AG10803 (cell line): Measurements from ENCODE around the gene SOX14.

ENCODE experiments used
- DNase-seq: peaks from one replicate; pipeline ENCODE4 v3.0.0; 2010; ENCODE audit warnings: low read depth
- H3K4me3 ChIP-seq: 2 replicates; pipeline ENCODE4 v1.5.1; 2011; ENCODE audit warnings: mild to moderate bottlenecking, low read length, control low read depth
- TF ChIP-seq, protein P1 (sequence below): conservative IDR thresholded peaks from 2 replicates; pipeline ENCODE4 v1.5.1; 2011; ENCODE audit warnings: mild to moderate bottlenecking, low read length, control low read depth, inconsistent platforms

The SOX14 gene

DNA sequence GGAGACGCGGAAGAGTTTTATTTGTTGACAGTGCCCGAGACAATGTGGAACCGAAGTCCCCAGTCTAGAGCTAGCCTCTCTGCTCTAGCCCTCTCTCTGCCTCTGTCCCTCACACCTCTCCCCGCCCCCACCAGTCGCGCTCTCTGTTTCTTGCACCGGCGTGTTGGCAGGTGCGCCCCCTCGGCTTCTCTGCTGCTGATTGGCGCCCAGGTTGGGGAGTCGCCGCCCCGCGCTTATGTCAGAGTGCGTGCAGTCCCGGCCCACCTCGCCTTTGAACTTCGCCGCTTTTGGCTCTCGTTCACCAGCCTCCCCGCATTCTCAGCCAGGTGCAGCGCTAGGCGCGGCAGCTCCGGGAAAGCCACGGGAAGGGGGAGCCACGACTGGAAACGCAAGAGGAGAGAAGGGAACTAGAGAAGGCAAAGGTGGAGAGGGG, at the start of gene SOX14:
TSS of gene SOX14 (plus strand) at position 315 of the 433 bp plus-strand sequence. CDS start 470 bp downstream, outside the sequence.
- DNase-seq: no peak
- no peak within 1 kb of the TSS for H3K4me3 ChIP-seq
- TF ChIP-seq, protein P1, sequence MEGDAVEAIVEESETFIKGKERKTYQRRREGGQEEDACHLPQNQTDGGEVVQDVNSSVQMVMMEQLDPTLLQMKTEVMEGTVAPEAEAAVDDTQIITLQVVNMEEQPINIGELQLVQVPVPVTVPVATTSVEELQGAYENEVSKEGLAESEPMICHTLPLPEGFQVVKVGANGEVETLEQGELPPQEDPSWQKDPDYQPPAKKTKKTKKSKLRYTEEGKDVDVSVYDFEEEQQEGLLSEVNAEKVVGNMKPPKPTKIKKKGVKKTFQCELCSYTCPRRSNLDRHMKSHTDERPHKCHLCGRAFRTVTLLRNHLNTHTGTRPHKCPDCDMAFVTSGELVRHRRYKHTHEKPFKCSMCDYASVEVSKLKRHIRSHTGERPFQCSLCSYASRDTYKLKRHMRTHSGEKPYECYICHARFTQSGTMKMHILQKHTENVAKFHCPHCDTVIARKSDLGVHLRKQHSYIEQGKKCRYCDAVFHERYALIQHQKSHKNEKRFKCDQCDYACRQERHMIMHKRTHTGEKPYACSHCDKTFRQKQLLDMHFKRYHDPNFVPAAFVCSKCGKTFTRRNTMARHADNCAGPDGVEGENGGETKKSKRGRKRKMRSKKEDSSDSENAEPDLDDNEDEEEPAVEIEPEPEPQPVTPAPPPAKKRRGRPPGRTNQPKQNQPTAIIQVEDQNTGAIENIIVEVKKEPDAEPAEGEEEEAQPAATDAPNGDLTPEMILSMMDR: no peak

DNA sequence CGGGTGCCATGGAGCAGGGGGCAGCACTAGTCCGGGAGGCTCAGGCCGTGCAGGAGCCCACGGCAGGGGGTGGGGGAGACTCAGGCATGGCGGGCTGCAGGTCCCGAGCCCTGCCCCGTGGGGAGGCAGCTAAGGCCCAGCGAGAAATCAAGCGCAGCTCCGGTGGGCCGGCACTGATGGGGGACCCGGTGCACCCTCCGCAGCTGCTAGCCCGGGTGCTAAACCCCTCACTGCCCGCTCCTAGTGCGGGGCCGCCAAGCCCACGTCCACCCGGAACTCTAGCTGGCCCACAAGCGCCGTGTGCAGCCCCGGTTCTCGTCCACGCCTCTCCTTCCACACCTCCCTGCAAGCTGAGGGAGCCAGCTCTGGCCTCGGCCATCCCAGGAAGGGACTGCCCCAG, 49.6 kb upstream of the SOX14 start:
- DNase-seq: no peak
- TF ChIP-seq, protein P1: no peak
- no peak overlapping the region for H3K4me3 ChIP-seq

DNA sequence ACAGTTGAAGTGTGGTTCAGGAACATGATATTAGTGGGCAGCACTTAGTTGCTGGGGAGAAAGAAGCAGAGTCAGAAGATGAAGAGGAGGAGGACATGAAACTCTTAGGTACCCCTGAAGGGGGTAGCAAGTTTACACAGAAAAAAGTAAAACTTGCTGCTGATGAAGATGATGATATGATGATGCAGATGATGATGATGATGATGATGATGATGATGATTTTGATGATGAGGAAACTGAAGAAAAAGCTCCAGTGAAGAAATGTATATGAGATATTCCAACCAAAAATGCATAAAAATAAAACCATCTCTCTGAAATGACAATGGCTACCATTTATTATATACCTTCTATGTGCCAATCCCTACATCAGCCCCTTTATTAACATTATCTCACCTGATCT, 39.9 kb upstream of the SOX14 start:
- DNase-seq: no peak
- TF ChIP-seq, protein P1: no peak

DNA sequence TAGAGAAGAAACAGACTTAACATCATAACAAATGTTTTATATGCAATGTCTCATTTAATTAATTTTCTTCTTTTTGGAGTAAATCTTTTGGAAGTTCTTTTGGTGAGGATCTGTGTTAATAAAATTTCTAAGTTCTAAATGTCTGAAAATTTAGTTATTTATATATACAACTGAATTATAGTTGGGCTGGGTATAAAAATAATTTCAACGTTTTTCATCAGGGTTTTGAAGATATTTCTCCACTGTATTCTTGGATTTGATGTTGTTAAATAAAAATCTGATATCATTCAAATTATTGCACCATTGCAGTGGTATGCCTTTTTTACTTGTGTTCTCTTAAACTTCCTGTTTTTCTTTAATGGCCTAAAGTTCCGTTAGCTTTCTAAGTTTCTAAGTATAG, 26.9 kb upstream of the SOX14 start:
- no peak overlapping the region for H3K4me3 ChIP-seq
- TF ChIP-seq, protein P1: no peak
- no peak for DNase-seq

More for the DNA sequence above, 39.9 kb upstream of the SOX14 start:
- H3K4me3 ChIP-seq: no peak overlapping the region

DNA sequence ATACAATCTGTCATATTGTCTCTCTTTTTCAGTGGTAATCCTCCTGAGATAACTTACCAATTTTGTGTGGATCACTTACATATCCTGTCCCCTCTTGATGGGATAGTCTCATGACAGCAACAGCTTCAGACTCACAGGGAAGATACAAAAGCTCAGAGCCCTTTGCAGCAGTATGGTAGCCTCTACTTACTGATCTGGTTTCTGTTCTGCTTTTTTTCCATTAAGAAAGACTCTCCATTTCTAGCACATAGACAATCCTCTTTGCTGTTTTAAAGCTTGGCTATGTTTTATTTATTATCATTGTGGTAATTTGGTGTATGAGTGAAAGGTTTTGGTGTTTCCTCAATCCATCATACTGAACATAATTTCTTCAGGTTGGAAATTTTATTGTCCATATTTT, 25.4 kb upstream of the SOX14 start:
- TF ChIP-seq, protein P1: no peak
- no peak for DNase-seq

DNA sequence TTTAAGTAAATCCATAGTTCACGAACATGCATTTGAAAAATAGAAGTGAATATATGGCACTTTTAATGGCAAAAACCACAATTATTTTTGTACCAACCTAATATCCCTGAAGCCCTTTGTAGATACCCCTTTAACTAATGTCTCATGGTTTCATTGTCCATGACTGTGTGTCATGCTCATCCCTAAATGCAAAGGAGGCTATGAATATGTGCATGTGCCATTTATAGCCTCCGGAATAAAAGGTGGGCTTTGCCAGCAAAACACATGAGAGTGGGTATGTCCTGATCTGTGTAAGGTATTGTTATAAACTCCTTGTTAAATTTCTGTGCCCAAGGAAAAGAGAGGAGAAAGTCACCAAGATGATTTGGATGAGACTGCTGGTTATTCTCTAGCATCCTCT, 20.5 kb upstream of the SOX14 start:
- no peak overlapping the region for H3K4me3 ChIP-seq
- TF ChIP-seq, protein P1: no peak
- DNase-seq: no peak

More for the DNA sequence above, 25.4 kb upstream of the SOX14 start:
- H3K4me3 ChIP-seq: no peak overlapping the region

DNA sequence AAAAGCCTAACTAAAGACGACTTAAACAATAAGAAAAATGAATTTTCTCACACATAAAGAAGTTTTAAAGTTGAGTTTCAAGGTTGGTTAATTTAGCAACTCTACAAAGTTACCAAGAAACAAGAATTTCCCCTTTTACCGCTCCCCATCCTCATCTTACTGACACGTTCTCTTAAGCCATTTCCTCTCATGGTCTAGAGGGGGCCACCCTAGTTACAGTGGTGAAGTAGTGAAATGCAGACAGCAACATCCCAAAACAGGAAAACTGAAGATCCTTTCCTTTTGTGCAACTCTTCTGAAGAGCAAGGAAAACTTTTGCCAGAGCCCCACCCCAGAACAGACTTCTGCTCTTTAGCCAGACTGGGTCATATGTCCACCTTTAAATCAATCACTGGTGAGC, 17.3 kb upstream of the SOX14 start:
- H3K4me3 ChIP-seq: no peak overlapping the region
- TF ChIP-seq, protein P1: no peak
- no peak for DNase-seq
